Frontal cortex (tissue), 4 donors: ENCODE results near the gene ATP2A3. TPM values are rescaled to one million over a fixed set of nuclear protein-coding genes. Genes with fewer than 3 reads are reported as not detected.
"Not testable (repeated sequence)": the region's sequence is repeated elsewhere in the genome, so short reads cannot be mapped to it uniquely, and the experiment has no call there.

ENCODE experiments used
- DNase-seq, 2 donors: peaks; one replicate each; pipeline ENCODE4 v3.0.0; 2012; ENCODE audit warnings: low spot score in 2 of 2
- FAIRE-seq: peaks from 2 replicates; lab custom pipeline; 2012; peaks lifted over from hg19 to GRCh38; lab: Jason Lieb, UNC
- total RNA-seq: library from RNA; depleted of rRNA; stranded (reverse); fragments of >200 nt; gene quantifications from one replicate; pipeline ENCODE4 v1.2.3, GENCODE V29; 2014
- donor health status: control.
- donor health status: control.
- donor health status: control.

Gene ATP2A3
- total RNA-seq, 1 donor from 2014 or later: 2.4 TPM

DNA sequence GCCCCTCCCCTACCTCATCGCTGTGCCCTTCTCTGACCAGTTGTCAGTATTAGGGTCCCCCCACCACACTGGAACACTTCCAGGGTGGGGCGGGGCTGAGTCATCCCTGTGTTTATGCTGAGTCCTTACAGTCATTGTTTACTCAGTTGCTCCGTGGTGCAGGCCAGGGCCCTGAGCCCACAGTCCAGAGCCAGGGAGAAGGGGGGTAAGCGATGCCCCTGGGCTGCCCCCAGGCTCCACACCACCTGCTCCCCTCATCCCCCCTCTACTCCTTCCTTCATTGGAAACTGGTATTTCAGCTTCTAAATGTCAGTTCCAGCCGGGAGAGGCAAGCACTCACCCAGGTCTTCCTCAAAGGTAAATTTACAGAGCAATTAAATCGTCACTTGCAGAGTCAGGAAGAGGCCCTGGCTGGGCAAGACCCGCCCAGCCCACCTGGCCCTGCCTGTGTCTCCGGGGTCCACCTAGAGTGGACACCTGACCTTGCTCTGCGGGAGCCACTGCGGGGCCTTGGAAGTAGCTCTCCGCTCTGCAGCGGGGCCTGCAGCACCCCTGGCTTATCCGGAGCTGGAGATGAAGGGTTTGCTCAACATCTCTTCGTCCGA lies 4.8 kb downstream of the ATP2A3 start:
- FAIRE-seq: no peak

DNA sequence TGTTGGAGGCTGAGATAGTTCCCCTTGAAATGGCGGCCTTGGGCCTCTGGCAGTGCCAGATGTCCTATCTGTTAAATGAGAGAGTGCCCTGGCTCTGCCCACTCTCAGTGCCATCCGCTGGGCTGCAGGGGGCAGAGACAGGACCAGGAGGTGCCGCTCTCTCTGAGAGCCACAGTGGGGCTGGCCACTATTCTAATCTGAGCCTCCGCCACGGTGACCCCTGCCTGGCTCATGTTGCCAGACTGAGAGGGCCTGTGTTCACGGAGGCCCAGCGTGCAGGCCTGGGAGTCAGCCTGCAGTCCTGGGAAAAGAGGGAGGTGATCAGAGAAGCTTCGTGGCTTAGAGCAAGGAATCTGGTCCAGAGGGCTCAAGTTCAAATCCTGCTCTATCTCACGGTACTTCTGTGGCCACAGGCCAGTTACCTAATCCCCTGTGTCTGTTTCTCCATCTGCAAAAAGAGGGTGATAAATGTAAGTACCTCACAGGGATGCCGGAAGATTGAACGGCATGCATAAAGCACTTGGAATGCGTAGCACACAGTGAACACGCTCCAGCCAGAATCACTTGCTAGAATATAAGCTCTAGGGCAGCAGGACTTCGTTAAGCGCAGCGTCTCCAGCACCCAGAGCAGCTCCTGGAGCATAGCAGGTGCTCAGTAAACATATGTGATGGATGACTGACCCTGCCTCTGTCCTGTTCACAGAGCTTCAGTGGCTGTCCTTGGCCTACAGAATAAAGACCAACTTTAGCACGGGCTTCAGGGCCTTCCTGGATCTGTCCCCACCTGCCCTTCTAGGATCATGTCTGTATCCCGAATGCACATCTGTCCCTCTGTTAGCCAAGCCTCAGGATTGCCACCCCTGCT lies 6.3 kb downstream of the ATP2A3 start:
- FAIRE-seq (no peak), DNase-seq (no peak)

More for the DNA sequence above, 4.8 kb downstream of the ATP2A3 start:
- no peak for DNase-seq

DNA sequence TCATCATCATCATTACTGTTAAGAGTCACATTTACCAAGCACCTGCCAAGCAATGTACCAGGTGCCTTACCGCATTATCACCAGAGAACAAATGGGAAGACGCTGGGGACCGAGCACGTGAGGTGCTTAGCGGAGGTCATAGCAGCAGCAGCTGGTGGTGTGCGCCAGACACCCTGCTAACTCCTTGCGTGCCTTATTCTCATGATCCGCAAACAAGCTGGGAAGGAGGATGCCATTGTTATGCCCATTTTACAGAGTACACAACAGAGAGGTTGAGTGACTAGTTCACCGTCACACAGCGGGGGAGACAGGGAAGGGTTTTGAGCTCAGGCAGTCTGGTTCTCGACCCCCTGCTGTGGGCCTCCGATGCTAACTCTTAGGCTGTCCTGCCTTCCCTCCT lies 7.3 kb downstream of the ATP2A3 start:
- no peak for DNase-seq
- no peak for FAIRE-seq

DNA sequence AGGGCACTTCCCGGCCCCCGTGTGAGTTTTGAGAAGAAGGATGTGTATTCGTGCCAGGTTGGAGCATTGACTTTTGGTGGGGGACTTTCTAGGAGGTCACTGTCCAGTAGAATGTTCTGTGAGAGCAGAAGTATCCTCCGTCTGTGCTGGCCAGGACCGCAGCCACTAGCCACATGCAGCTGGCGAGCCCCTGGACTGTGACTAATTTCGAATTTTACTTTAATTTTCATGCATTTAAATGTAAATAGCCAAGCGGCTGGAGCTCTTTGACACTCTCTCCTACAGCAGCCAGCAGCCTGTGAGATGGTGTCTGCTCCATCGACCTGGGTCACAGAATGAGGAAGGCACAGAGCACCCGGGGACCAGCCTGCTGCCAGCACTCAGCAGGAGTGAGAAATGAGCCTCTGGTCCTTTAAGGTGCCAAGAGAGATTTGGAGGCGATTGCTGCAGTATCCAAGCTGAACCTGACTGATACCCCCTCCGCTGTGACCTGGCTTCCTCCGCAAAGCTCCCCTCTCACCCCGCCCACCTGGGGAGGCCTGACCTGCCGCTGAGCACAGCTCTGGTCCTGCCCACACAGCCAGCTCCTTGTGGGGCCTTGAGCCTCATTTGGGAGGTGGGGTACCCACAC lies 7.8 kb downstream of the ATP2A3 start:
- DNase-seq (no peak), FAIRE-seq (no peak)

DNA sequence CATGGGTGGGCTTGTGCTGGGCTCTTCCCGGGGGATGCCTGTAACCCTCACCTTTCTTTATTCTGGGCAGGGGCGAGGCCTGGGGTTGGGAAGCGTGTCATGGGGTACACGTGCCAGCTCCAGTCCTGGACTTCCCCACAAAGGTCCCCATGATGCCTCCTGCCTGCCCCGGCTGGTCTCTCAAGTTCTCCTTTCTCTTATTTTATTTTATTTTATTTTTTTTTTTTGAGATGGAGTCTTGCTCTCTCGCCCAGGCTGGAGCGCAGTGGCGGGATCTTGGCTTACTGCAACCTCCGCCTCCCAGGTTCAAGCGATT lies 8.6 kb downstream of the ATP2A3 start:
- no peak for DNase-seq
- FAIRE-seq: no peak

DNA sequence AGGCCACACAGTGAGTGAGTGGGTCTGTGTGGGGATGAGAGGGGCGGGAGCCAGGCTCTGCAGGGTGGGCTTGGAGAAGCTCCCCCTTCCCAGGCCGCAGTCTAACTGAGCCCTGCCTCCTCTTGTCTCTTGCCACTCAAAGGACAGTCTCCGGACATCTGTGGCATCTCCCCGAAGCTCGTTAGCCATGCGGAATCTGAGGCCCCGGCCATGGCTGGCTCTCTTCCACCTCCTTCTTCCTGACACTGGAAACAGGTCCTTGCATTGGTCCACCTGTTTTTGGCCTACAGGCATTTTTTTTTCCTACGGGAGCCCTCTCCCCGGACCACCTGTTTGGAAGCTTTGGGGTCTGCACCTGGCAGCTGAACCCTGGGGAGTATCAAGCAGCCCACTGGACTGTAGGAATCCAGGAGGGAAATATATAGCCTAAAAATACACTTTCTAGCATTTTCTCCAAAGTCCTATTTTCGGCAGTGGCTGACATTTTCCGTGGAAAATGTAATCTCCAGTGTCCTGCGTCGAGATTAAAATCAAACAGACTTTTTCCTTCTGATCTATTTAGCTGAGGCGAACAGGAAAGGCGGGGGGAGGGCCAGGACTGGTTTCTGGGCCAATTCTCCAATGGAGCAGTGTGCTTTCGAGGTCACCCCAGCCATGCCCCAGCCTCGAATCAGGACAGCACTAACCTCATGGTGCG lies 9.1 kb downstream of the ATP2A3 start:
- FAIRE-seq: no peak
- no peak for DNase-seq

DNA sequence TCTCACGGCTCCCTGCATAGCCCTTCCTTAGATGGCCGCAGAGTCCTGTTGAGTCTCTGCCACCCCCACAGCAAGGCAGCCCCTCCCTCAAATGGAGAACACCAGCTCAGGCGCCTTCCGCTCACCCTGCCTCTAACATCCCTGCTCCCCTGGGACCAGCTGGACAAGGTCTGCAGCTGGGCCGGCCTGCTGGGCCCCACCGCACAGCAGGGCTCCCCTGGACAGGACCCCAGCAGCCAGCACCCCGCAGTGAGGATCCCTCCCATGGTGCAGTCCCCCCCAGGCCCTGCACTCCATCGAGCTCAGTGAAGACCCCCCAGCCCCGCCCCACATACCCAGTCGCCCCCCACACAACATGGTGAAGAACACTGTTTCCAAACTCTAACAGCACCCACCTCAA lies 10.2 kb downstream of the ATP2A3 start:
- no peak for FAIRE-seq

DNA sequence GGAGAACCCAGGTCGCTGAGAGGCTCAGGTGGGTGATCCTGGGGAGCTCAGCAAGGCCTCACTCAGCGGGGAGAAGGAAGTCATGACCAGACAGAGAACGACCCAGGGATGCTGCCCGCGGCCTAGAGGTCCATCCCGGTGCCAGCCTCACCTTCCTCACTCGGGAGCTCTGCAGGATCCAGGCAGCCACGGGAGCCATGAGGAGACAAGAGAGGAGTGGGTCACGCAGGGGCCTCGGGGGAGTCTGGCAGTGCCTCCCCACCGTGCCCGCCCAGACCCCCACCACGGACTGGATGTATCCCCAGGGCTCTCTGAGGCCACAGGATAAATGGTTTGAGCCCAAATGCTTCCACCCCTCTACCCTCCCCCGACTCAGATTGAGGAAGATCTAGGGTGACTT lies 10.7 kb downstream of the ATP2A3 start:
- DNase-seq: no peak
- FAIRE-seq: no peak

More for the DNA sequence above, 10.2 kb downstream of the ATP2A3 start:
- DNase-seq: no peak

DNA sequence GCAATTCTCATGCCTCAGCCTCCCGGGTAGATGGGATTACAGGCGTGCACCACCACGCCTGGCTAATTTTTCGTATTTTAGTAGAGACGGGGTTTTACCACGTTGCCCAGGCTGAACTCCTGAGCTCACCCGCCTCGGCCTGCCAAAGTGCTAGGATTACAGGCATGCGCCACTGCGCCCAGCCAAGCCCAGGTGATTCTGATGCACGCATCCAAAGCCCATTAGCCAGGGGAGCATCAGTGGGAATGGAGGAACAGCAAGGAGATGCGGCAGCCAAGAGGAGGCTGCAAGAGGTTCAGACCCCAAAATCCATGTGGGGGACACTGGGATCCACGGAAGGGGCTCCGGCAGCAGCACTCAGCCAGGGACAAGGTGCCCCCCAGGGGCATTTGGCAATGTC lies 12.1 kb downstream of the ATP2A3 start:
- FAIRE-seq: no peak
- no peak for DNase-seq

DNA sequence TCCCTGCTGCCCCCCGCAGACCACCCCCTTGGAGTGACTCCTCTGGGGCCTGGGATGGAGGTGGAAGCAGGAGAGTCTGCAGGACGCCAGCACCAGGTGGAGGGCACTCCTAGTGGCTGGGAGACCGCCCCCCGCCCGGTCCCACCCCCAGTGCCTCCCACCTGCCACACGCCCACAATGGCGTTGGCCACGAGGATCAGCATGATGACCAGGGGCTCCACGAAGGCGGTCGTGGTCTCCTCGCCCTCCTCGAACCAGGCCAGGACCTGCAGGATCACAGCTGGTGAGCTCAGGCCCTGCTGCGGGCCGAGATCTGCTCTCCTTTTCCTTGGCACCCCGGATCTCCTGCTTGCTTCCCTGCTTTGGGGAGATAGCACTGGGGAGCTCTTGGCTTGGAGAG lies 12.8 kb downstream of the ATP2A3 start:
- DNase-seq: no peak
- FAIRE-seq: no peak

DNA sequence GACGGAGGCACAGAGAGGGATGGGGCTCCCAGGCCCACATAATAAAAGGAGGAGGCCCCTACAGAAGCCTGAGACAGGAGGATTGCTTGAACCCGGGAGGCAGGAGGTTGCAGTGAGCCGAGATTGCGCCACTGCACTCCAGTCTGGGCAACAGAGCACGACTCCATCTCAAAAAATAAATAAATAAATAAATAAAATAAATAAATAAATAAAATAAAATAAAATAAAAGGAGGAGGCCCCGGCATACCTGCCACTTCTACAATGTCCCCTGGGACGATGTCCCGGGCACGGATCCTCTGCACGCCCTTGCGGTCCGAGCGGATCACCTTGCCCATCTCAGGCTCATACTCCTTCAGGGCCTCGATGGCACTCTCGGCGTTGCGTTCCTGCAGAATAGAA lies 13.2 kb downstream of the ATP2A3 start:
- DNase-seq: no peak
- FAIRE-seq: no peak

DNA sequence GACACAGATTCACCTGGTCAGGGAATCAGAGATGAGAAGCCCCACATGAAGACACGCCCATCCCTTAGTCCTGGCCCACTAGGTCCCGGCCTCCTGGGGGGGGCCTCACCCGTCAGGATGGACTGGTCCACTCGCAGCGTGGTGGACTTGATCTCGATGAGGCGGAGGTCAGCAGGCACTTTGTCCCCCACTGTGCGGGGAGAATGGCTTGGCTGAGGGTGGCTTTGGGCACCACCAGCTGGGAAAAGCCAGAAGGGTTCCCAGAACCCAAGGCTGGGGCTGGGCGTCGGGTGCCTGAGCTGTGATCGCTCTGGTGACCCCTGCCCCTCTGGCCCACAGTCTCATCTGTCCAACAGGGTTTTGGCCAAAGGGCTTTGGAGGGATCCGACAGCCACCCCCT lies 13.7 kb downstream of the ATP2A3 start:
- DNase-seq: no peak
- FAIRE-seq: no peak

DNA sequence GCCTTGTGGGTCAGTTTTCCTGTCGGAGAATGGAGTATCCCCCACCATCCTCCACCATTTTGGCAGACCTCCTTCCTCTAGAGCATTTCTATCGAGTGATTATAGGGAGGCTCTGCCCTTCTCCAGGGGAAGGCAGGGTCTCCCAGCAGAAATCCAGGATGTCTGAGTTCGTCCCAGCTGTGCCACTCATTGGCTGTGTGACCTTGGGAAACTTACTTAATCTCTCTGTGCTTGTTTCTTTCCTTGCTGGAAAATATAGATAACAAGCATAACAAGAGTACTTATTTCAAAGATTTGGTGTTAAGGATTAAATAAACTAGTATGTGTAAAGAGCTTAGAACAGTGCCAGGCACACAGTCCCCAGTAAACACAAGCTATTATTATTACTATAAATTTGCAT lies 14.8 kb downstream of the ATP2A3 start:
- no peak for FAIRE-seq
- DNase-seq: no peak

DNA sequence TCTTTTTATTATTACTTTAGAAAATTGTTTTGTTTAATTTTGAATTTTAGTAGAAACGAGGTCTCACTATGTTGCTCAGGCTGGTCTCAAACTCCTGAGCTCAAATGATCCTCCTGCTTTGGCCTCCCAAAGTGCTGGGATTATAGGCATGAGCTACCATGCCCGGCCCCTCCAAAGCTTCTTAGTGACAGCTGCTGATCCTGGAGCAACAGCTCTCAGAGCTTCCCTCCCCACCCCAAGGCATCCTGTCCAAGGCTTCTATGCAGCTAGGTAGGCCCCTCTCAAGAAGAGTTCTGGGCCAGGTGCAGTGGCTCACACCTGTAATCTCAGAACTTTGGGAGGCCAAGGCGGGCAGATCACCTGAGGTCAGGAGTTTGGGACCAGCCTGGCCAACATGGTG lies 15.7 kb downstream of the ATP2A3 start:
- not testable (repeated sequence) for FAIRE-seq, DNase-seq

DNA sequence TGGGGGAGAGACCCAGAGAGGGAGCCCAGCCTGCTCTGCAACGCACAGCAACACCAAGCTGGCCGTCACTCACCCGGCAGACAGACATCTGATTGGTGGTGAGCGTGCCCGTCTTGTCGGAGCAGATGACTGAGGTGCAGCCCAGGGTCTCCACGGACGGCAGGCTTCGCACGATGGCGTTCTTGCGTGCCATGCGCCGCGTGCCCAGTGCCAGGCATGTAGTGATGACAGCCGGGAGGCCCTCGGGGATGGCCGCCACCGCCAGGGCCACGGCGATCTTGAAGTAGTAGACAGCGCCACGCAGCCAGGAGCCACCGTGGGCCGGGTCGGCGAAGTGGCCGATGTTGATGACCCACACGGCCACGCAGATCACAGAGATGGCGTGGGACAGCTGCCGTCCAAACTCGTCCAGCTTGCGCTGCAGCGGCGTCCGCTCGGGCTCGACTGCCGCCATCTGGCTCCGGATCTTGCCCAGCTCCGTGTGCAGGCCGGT lies 16.9 kb downstream of the ATP2A3 start:
- FAIRE-seq: no peak

DNA sequence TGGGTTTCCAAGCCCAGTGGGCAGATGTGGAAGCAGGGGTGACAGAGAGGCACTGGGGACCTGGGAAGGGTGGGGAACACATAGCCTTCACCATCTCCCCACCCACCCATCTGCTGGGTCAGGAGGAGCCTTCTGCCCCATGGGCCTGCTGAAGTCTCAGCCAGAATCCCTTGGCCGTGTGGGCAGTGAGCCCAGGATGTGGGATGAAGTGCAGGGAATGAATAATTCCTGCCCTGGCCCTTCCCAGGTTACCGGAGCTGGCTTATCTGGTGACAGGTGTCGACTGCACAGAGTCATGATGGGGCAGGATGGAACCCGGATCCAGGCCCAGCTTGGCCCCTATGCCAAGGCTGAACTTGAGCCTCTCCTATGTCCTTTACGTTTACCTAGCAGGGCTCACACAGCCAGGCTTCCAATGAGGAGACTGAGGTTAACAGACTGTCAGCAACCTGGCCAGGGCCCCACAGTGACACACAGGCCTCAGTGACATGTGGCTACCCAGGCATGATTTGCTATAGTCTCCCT lies 17.5 kb downstream of the ATP2A3 start:
- FAIRE-seq (no peak), DNase-seq (no peak)

More for the DNA sequence above, 16.9 kb downstream of the ATP2A3 start:
- no peak for DNase-seq

DNA sequence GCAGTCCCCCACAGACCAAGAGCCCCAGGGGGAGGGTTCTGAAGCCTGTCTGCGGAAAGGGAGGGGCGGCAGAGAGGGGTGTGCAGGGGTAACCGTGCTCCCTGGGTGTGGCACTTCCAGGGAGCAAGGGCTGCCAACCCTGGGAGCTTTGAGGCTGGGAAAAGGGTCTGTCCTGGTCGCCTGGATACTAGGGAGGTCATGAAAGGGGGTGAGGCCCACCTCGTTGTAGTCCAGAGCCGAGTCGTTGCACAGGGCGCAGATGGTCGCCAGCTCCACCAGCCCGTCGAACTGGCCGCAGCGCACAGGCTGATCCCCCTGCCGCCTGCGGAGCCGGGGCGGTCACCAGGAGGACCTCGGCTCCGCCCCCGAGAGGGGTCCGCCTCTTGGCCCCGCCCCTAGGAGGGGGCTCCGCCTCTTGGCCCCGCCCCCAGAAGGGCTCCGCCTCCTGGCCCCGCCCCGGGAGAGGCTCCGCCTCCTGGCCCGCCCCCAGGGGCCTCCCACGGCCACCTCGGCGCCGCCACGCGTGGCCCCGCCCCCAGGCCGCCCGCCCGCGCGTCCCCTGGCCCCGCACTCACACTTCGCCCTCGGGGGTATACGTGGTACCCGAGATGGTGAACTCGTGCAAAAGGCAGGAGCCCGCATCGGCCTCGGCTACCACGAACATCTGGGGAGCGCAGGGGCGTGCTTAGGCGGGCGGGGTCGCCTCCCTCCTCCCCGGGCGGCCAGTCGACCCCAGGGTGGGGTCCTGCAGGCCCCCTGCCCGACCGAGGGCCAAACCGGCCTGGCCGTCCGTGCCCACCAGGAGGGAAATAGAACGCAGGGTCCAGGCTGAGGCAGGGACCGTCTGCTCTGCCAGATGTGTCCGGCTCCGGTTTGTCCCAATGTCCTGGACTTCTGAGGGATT lies 19.5 kb downstream of the ATP2A3 start:
- FAIRE-seq (no peak), DNase-seq (peak; percentile 59 to 91)

DNA sequence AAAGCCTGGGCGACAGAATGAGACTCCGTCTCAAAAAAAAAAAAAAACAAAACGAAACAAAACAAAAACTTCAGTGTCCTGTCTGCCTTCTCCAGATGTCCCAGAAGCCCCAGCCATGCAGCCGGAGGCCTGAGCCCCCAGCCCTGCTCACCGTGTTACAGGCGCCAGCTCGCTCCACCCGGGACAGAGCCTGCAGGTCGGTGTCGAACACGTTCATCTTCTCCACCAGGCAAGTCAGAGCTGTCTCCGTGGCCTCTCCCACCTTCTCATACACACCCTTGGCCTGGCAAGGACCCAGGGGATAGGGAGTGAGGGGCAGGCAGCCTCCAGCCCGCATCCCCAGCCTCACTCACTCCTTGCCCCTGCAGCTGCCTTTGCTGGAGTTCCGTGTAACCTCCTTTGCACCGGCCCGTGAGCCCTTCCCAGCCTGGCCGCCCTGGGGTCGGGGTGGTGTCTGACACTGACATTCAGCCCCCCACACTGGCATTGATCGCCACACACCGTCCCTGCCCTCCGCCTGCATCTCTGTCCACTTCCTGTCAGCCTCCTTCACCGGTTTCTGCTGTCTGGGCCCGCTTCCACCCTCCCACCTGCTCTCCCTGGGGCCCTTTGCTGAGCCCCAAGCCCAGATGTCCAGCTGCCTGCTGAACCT lies 20.9 kb downstream of the ATP2A3 start:
- FAIRE-seq (no peak), DNase-seq (no peak)
